NB4 (cell line): ENCODE measurements around the gene NADSYN1.

Experiments
- TF ChIP-seq, protein P1 (sequence below): IDR thresholded peaks from 2 replicates; pipeline ENCODE4 v1.6.1; 2011; ENCODE audit warnings: low read depth, low read length
- TF ChIP-seq, protein P2 (sequence below): IDR thresholded peaks from one replicate; pipeline ENCODE4 v1.5.1; 2012; ENCODE audit warnings: low read depth, low read length

DNA sequence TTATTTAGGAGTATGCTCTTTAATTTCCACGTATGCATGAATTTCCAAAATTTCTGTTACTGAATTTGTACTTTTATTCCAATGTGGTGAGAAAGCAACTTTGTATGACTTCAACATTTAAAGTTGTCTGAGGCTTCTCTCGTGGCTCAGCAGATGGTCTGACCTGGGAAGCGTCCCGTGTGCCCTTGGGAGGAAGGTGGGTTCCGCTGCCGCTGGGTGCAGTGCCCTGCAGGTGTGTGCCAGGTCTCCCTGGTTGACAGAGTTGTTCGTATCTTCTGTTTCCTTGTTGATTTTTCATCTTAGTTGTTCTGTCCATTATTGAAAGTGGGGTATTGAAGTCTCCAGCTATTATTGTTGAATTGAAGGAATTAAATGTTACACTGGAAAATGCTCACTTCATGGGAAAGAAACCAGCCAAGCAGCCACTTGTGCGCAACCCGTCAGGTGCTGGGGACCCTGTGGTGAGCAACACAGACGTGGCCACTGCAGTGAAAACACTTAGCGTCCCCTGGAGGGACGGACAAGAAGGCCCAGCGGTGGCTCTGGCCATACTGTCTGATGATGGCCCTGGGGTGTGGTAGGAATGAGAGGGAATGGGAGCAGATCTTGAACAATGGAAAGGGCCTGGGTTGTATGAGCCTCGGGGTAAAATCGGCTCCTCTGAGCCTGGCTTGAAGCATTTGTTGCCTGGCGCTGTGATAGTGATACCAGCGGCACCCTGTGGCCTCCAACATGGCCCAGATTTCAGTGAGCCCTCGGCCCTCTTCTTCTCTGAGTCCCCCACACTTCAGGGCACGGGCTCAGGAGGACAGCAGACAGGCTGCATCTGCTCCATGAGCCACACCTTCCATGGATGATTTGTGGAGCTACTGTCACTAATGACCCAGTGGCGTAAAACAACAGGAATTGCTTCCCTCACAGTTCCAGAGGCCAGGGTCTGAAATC is 42.6 kb downstream of the NADSYN1 start:
- TF ChIP-seq, protein P1, sequence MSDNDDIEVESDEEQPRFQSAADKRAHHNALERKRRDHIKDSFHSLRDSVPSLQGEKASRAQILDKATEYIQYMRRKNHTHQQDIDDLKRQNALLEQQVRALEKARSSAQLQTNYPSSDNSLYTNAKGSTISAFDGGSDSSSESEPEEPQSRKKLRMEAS, result no peak
- TF ChIP-seq, protein P2, sequence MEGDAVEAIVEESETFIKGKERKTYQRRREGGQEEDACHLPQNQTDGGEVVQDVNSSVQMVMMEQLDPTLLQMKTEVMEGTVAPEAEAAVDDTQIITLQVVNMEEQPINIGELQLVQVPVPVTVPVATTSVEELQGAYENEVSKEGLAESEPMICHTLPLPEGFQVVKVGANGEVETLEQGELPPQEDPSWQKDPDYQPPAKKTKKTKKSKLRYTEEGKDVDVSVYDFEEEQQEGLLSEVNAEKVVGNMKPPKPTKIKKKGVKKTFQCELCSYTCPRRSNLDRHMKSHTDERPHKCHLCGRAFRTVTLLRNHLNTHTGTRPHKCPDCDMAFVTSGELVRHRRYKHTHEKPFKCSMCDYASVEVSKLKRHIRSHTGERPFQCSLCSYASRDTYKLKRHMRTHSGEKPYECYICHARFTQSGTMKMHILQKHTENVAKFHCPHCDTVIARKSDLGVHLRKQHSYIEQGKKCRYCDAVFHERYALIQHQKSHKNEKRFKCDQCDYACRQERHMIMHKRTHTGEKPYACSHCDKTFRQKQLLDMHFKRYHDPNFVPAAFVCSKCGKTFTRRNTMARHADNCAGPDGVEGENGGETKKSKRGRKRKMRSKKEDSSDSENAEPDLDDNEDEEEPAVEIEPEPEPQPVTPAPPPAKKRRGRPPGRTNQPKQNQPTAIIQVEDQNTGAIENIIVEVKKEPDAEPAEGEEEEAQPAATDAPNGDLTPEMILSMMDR, result no peak
